IMR-90 (cell line): ENCODE data around the gene NEK11. TPM values are rescaled to one million over a fixed set of nuclear protein-coding genes. Genes with fewer than 3 reads are reported as not detected.

ENCODE experiments used
- ATAC-seq: fragments of 200-7000 bp; cut with Tn5 transposase; 2 replicates; pipeline ENCODE4 v1.9.1; 2020; ENCODE audit warnings: low read depth, mild to moderate bottlenecking, moderate library complexity
- BruUV-seq: library from RNA; stranded (reverse); fragments of 400-500 nt; replicated peaks from 2 replicates; lab custom pipeline; 2021; lab: Mats Ljungman, UMichigan
- CTCF ChIA-PET: fragments of 300-600 bp; formaldehyde crosslinking; extraction: SDS; loops from one replicate; lab custom pipeline; 2021; ENCODE audit warnings: antibody characterized with exemption; lab: Yijun Ruan, JAX
- POLR2A ChIA-PET: fragments of 300-600 bp; sonication (Branson Sonifier 250); formaldehyde crosslinking; loops from one replicate; lab custom pipeline; 2022; ENCODE audit warnings: antibody characterized with exemption; ENCODE audit not compliant: unreplicated experiment; lab: Charles Lee
- DNase-seq: peaks from one replicate; pipeline ENCODE4 v3.0.0; 2013
- H2AFZ ChIP-seq: replicated peaks from 2 replicates; pipeline ENCODE3; 2013; ENCODE audit warnings: low read length, mild to moderate bottlenecking; ENCODE audit not compliant: poor library complexity
- H2AK5ac ChIP-seq: 2 replicates; pipeline ENCODE4 v1.6.1; 2013; ENCODE audit warnings: low read depth, low read length, inconsistent platforms
- H2AK9ac ChIP-seq: replicated peaks from 2 replicates; pipeline ENCODE3; 2013; ENCODE audit warnings: mild to moderate bottlenecking, low read depth, low read length, moderate library complexity; ENCODE audit not compliant: poor library complexity
- H2BK120ac ChIP-seq: 2 replicates; pipeline ENCODE4 v1.6.1; 2013; ENCODE audit warnings: low read depth, low read length, inconsistent platforms
- H2BK15ac ChIP-seq: 3 replicates; pipeline ENCODE4 v1.6.1; 2013; ENCODE audit warnings: low read depth, low read length, inconsistent platforms
- H2BK20ac ChIP-seq: 2 replicates; pipeline ENCODE4 v1.6.1; 2013; ENCODE audit warnings: low read depth, mild to moderate bottlenecking, inconsistent platforms, low read length, moderate library complexity
- H2BK5ac ChIP-seq: 2 replicates; pipeline ENCODE4 v1.6.1; 2013; ENCODE audit warnings: mild to moderate bottlenecking, low read depth, low read length, inconsistent platforms; ENCODE audit not compliant: poor library complexity, severe bottlenecking
- H3K14ac ChIP-seq: replicated peaks from 2 replicates; pipeline ENCODE4 v1.6.1; 2013; ENCODE audit warnings: low read depth, low read length, inconsistent platforms
- H3K18ac ChIP-seq: 2 replicates; pipeline ENCODE4 v1.6.1; 2013; ENCODE audit warnings: low read depth, low read length, control low read depth
- H3K23ac ChIP-seq: 2 replicates; pipeline ENCODE4 v1.6.1; 2013; ENCODE audit warnings: low read depth, low read length, inconsistent platforms
- H3K27ac ChIP-seq: 2 replicates; pipeline ENCODE4 v1.5.1; 2013; ENCODE audit warnings: mild to moderate bottlenecking, control low read depth, low read length; ENCODE audit not compliant: insufficient read depth
- H3K27me3 ChIP-seq: 2 replicates; pipeline ENCODE4 v1.6.1; 2013; ENCODE audit warnings: low read length; ENCODE audit not compliant: control insufficient read depth, insufficient read depth
- H3K36me3 ChIP-seq: 2 replicates; pipeline ENCODE4 v1.6.1; 2013; ENCODE audit warnings: low read length, mixed read lengths; ENCODE audit not compliant: control insufficient read depth, insufficient read depth
- H3K4ac ChIP-seq: 2 replicates; pipeline ENCODE4 v1.6.1; 2013; ENCODE audit warnings: low read depth, low read length, inconsistent platforms
- H3K4me1 ChIP-seq: 2 replicates; pipeline ENCODE4 v1.6.1; 2013; ENCODE audit warnings: low read length, mixed read lengths; ENCODE audit not compliant: control insufficient read depth, insufficient read depth
- H3K4me2 ChIP-seq: 2 replicates; pipeline ENCODE4 v1.6.1; 2013; ENCODE audit warnings: low read depth, mild to moderate bottlenecking, control low read depth, low read length, moderate library complexity
- H3K4me3 ChIP-seq: 2 replicates; pipeline ENCODE4 v1.5.1; 2013; ENCODE audit warnings: low read depth, mild to moderate bottlenecking, control low read depth, low read length, moderate library complexity; ENCODE audit not compliant: insufficient read depth
- H3K56ac ChIP-seq: 2 replicates; pipeline ENCODE4 v1.6.1; 2013; ENCODE audit warnings: low read length, inconsistent platforms; ENCODE audit not compliant: insufficient read depth; ENCODE audit errors: extremely low read depth
- H3K79me1 ChIP-seq, 2 experiments: 2 replicates each; pipeline ENCODE4 v1.6.1; 2013; ENCODE audit warnings: low read length in 2 of 2, inconsistent platforms in 1 of 2, low read depth in 1 of 2
- H3K9ac ChIP-seq: 2 replicates; pipeline ENCODE4 v1.6.1; 2013; ENCODE audit warnings: low read depth, low read length, control low read depth
- H3K9me1 ChIP-seq: 2 replicates; pipeline ENCODE4 v1.6.1; 2013; ENCODE audit warnings: low read length, inconsistent platforms; ENCODE audit not compliant: insufficient read depth
- H3K9me3 ChIP-seq: 2 replicates; pipeline ENCODE4 v1.6.1; 2013; ENCODE audit warnings: low read length; ENCODE audit not compliant: control insufficient read depth, insufficient read depth
- H4K20me1 ChIP-seq: 2 replicates; pipeline ENCODE4 v1.6.1; 2013; ENCODE audit warnings: low read length, inconsistent platforms; ENCODE audit not compliant: insufficient read depth
- H4K5ac ChIP-seq: 2 replicates; pipeline ENCODE4 v1.6.1; 2013; ENCODE audit warnings: mild to moderate bottlenecking, low read depth, low read length, control low read depth
- H4K8ac ChIP-seq, 2 experiments: 2 replicates each; pipeline ENCODE4 v1.6.1; 2013; ENCODE audit warnings: low read depth in 2 of 2, low read length in 2 of 2, control low read depth in 1 of 2, inconsistent platforms in 1 of 2
- H4K91ac ChIP-seq: 2 replicates; pipeline ENCODE4 v1.6.1; 2013; ENCODE audit warnings: low read depth, low read length, inconsistent platforms; ENCODE audit not compliant: insufficient read depth
- CEBPB ChIP-seq: IDR thresholded peaks from 2 replicates; pipeline ENCODE4 v1.6.1; 2012; ENCODE audit warnings: low read depth, low read length, improper control_type of control experiment
- FOS ChIP-seq: fragments of 150-350 bp; IDR thresholded peaks from 2 replicates; pipeline ENCODE4 v1.6.1; 2016; ENCODE audit warnings: low read depth, low read length
- MAFK ChIP-seq: IDR thresholded peaks from 2 replicates; pipeline ENCODE4 v1.6.1; 2012; ENCODE audit warnings: low read depth, low read length, improper control_type of control experiment
- MAZ ChIP-seq: IDR thresholded peaks from 2 replicates; pipeline ENCODE4 v1.6.1; 2012; ENCODE audit warnings: low read depth, mild to moderate bottlenecking, low read length, improper control_type of control experiment, moderate library complexity, borderline replicate concordance
- MXI1 ChIP-seq: IDR thresholded peaks from 2 replicates; pipeline ENCODE4 v1.6.1; 2012; ENCODE audit warnings: low read depth, mild to moderate bottlenecking, low read length, moderate library complexity, borderline replicate concordance
- NFE2L2 ChIP-seq: fragments of 150-350 bp; IDR thresholded peaks from 2 replicates; pipeline ENCODE4 v1.6.1; 2016; ENCODE audit warnings: low read depth, mild to moderate bottlenecking, low read length
- POLR2A ChIP-seq: IDR thresholded peaks from 2 replicates; pipeline ENCODE4 v1.6.1; 2012; ENCODE audit warnings: mild to moderate bottlenecking, low read depth, low read length
- RAD21 ChIP-seq: IDR thresholded peaks from 2 replicates; pipeline ENCODE4 v1.6.1; 2012; ENCODE audit warnings: low read length, improper control_type of control experiment
- RCOR1 ChIP-seq: IDR thresholded peaks from 2 replicates; pipeline ENCODE4 v1.6.1; 2012; ENCODE audit warnings: mild to moderate bottlenecking, low read length, improper control_type of control experiment; ENCODE audit not compliant: insufficient replicate concordance
- WGBS, 2 experiments: methylation state at CpG; one replicate each; pipeline versions ENCODE4 v1.1.5 to v1.1.7; 2013; ENCODE audit warnings: missing lambda C conversion rate in 2 of 2; ENCODE audit not compliant: insufficient read length in 1 of 2; ENCODE audit errors: extremely low coverage in 2 of 2; 5-methylcytosine and 5-hydroxymethylcytosine counted together
- dilution Hi-C: fragments of 300-500 bp; cut with HindIII; formaldehyde crosslinking; loops from one replicate; pipeline ENCODE4 v1.14.3; 2018; ENCODE audit warnings: low sequenced_read_pairs; ENCODE audit not compliant: unreplicated experiment
- in situ Hi-C: fragments of 300-500 bp; cut with MboI; formaldehyde crosslinking; loops from 3 replicates; pipeline ENCODE4 v1.14.3; 2019; ENCODE audit warnings: low sequenced_read_pairs, inconsistent platforms, mixed read lengths
- intact Hi-C: fragments of 100-400 bp; cut with micrococcal nuclease; formaldehyde crosslinking; loops from 2 replicates; pipeline ENCODE4 v1.10.0; 2022
- polyA plus RNA-seq, 3 experiments: library from polyadenylated mRNA; depleted of rRNA; stranded (reverse); fragments of >200 nt; gene quantifications; 2 replicates each; pipeline ENCODE4 v1.2.3, GENCODE V29; 2012; ENCODE audit warnings: low replicate concordance in 1 of 3
- total RNA-seq: library from RNA; depleted of rRNA; stranded (reverse); fragments of >200 nt; gene quantifications from 2 replicates; pipeline ENCODE4 v1.2.3, GENCODE V29; 2012
- TF ChIP-seq, protein P1 (sequence below): conservative IDR thresholded peaks from 2 replicates; pipeline ENCODE4 v1.5.1; 2012; ENCODE audit warnings: mild to moderate bottlenecking, low read depth, low read length, improper control_type of control experiment
- TF ChIP-seq, protein P2 (sequence below): fragments of 150-350 bp; IDR thresholded peaks from 2 replicates; pipeline ENCODE4 v1.6.1; 2016; ENCODE audit warnings: low read depth, mild to moderate bottlenecking, low read length, moderate library complexity, borderline replicate concordance

Gene NEK11
- total and polyA plus RNA-seq, 2 of the 4 experiments (the other 2 are of a cell fraction): 1.1 to 1.6 TPM

DNA sequence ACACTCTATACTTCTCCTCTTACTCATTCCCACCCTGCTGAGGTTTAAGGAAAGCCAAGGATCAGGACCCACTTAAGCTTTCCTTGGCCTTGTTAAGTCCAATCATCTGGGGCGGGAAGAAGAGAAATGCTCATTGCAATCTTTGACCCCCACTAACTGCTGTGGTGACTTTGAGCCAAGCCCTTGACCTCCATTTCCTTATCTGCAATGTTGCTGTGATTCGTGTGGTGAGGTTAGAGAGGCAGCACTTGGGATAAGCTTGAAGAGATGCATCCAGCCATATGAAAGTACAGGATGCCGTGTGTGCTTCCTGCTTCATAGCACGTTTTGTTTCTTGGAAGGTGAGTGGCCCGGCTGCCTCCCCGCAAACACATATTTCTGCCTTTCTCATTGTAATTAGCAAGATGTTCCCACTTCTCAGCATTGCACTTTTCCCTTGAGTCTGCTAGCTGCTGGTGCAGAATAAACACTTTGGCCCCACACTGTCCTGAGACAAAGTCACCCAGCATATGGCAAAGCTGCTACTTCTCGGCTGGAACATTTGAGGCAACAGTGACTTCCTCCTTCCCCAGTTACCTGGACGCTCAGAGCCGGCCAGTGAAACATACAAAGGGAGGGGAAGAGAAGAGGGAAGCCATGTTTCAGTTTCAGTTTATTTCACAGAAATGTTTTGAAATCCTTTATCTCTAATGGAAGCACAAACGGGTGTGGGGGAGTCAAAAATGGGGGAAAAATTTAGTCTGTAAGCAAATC lies 344.4 kb downstream of the NEK11 start:
- no peak overlapping the region for H3K27ac ChIP-seq
- H3K27me3 ChIP-seq: no peaks in the 10 kb centered on the region
- ChIA-PET CTCF (no interaction called here), POLR2A (no interaction called here)
- H4K5ac ChIP-seq: no peak overlapping the region
- ATAC-seq (no peak), DNase-seq (no peak)
- no peaks in the 10 kb centered on the region for H4K20me1 ChIP-seq
- no peak overlapping the region for H2AFZ ChIP-seq
- H3K4ac ChIP-seq: no peak overlapping the region
- TF ChIP-seq MXI1: no peak
- TF ChIP-seq POLR2A: no peak
- no peak for TF ChIP-seq CEBPB
- no peak for TF ChIP-seq RCOR1
- TF ChIP-seq RAD21: no peak
- no peak for TF ChIP-seq FOS
- TF ChIP-seq NFE2L2: no peak
- TF ChIP-seq, protein P1, sequence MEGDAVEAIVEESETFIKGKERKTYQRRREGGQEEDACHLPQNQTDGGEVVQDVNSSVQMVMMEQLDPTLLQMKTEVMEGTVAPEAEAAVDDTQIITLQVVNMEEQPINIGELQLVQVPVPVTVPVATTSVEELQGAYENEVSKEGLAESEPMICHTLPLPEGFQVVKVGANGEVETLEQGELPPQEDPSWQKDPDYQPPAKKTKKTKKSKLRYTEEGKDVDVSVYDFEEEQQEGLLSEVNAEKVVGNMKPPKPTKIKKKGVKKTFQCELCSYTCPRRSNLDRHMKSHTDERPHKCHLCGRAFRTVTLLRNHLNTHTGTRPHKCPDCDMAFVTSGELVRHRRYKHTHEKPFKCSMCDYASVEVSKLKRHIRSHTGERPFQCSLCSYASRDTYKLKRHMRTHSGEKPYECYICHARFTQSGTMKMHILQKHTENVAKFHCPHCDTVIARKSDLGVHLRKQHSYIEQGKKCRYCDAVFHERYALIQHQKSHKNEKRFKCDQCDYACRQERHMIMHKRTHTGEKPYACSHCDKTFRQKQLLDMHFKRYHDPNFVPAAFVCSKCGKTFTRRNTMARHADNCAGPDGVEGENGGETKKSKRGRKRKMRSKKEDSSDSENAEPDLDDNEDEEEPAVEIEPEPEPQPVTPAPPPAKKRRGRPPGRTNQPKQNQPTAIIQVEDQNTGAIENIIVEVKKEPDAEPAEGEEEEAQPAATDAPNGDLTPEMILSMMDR: no peak
- TF ChIP-seq MAZ: no peak
- TF ChIP-seq, protein P2, sequence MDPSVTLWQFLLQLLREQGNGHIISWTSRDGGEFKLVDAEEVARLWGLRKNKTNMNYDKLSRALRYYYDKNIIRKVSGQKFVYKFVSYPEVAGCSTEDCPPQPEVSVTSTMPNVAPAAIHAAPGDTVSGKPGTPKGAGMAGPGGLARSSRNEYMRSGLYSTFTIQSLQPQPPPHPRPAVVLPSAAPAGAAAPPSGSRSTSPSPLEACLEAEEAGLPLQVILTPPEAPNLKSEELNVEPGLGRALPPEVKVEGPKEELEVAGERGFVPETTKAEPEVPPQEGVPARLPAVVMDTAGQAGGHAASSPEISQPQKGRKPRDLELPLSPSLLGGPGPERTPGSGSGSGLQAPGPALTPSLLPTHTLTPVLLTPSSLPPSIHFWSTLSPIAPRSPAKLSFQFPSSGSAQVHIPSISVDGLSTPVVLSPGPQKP: no peak
- TF ChIP-seq MAFK: no peak
- no peak overlapping the region for H3K4me3 ChIP-seq
- no CpG with 5 or more reads among the region's 10 CpGs for WGBS, 2 experiments
- H3K36me3 ChIP-seq: peaks cover 13% of the 10 kb centered on the region
- intact Hi-C loops: no loop called here
- no peak overlapping the region for H3K18ac ChIP-seq
- no peaks in the 10 kb centered on the region for H3K79me1 ChIP-seq
- no peak overlapping the region for H3K9ac ChIP-seq
- in situ Hi-C loops: no loop called here
- H4K91ac ChIP-seq: no peak overlapping the region
- H3K56ac ChIP-seq: no peak overlapping the region
- H4K8ac ChIP-seq: no peak overlapping the region
- H2AK9ac ChIP-seq: no peak overlapping the region
- no peaks in the 10 kb centered on the region for H3K4me1 ChIP-seq
- H2AK5ac ChIP-seq: no peak overlapping the region
- no peak overlapping the region for H3K23ac ChIP-seq
- no peak overlapping the region for H2BK5ac ChIP-seq
- dilution Hi-C loops: no loop called here
- H2BK15ac ChIP-seq: no peak overlapping the region
- BruUV-seq: no TSS peak
- H3K4me2 ChIP-seq: no peak overlapping the region
- no peak overlapping the region for H3K14ac ChIP-seq
- H3K9me3 ChIP-seq: no peaks in the 10 kb centered on the region
- no peak overlapping the region for H2BK120ac ChIP-seq
- no peaks in the 10 kb centered on the region for H3K9me1 ChIP-seq
- no peak overlapping the region for H2BK20ac ChIP-seq
